ENCODE results near the gene CLEC3B. TPM values are rescaled to one million over a fixed set of nuclear protein-coding genes. Genes with fewer than 3 reads are reported as not detected.

CLEC3B gene

Small RNAs within 50 kb of the gene (small RNA-seq; reads per million reads assigned to genes)
- not detected for gene RNU5B-3P

All from skeletal muscle satellite cell (primary cell).